WTC11 (cell line): ENCODE results near the gene TACC2. TPM values are rescaled to one million over a fixed set of nuclear protein-coding genes. Genes with fewer than 3 reads are reported as not detected.

Experiments
- ATAC-seq: fragments of 200-7000 bp; cut with Tn5 transposase; 2 replicates; pipeline ENCODE4 v1.10.0; 2021; ENCODE audit warnings: mild to moderate bottlenecking, moderate library complexity
- CTCF ChIA-PET: fragments of 300-600 bp; sonication (Branson Sonifier 250); formaldehyde crosslinking; loops from one replicate; lab custom pipeline; 2021; ENCODE audit warnings: antibody characterized with exemption; lab: Charles Lee
- POLR2A ChIA-PET: fragments of 350-600 bp; sonication (Branson Sonifier 250); formaldehyde crosslinking; loops from one replicate; lab custom pipeline; 2021; ENCODE audit warnings: antibody characterized with exemption; lab: Charles Lee
- DNase-seq: peaks from one replicate; pipeline ENCODE4 v3.0.0; 2021; ENCODE audit warnings: low spot score
- H3K27ac Mint-ChIP-seq: 2 replicates; pipeline ENCODE4 v1.8.0; 2021; ENCODE audit warnings: mixed read lengths
- H3K27me3 Mint-ChIP-seq: 2 replicates; pipeline ENCODE4 v1.8.0; 2021; ENCODE audit warnings: low read depth, mild to moderate bottlenecking, moderate library complexity, mixed read lengths
- H3K36me3 Mint-ChIP-seq: 2 replicates; pipeline ENCODE4 v1.8.0; 2021; ENCODE audit warnings: mixed read lengths
- H3K4me1 Mint-ChIP-seq: 2 replicates; pipeline ENCODE4 v1.8.0; 2022; ENCODE audit warnings: mixed read lengths
- H3K4me3 Mint-ChIP-seq: 2 replicates; pipeline ENCODE4 v1.8.0; 2021; ENCODE audit warnings: mild to moderate bottlenecking, moderate library complexity, mixed read lengths
- H3K9me3 Mint-ChIP-seq: 2 replicates; pipeline ENCODE4 v1.8.0; 2021; ENCODE audit warnings: mixed read lengths
- ATF6 ChIP-seq: sonication (generic); formaldehyde crosslinking; IDR thresholded peaks from 2 replicates; pipeline ENCODE4 v1.8.1; 2023; ENCODE audit warnings: mild to moderate bottlenecking, missing genetic modification reagents
- E2F5 ChIP-seq: sonication (generic); formaldehyde crosslinking; IDR thresholded peaks from 2 replicates; pipeline ENCODE4 v1.8.1; 2022; ENCODE audit warnings: mild to moderate bottlenecking, moderate library complexity, missing genetic modification reagents
- FOXJ3 ChIP-seq: sonication (generic); formaldehyde crosslinking; IDR thresholded peaks from 2 replicates; pipeline ENCODE4 v1.9.0; 2021; ENCODE audit warnings: missing genetic modification reagents, mild to moderate bottlenecking, borderline replicate concordance
- NR2C2 ChIP-seq: sonication (generic); formaldehyde crosslinking; IDR thresholded peaks from 2 replicates; pipeline ENCODE4 v1.8.0; 2022; ENCODE audit warnings: mild to moderate bottlenecking, missing genetic modification reagents
- SOX15 ChIP-seq: fragments of 250-450 bp; sonication (Bioruptor Pico); IDR thresholded peaks from 2 replicates; pipeline ENCODE4 v1.9.0; 2021; ENCODE audit warnings: mild to moderate bottlenecking
- TEAD1 ChIP-seq: sonication (generic); formaldehyde crosslinking; IDR thresholded peaks from 2 replicates; pipeline ENCODE4 v1.8.0; 2022; ENCODE audit warnings: mild to moderate bottlenecking, missing genetic modification reagents
- ZNF138 ChIP-seq: sonication (generic); formaldehyde crosslinking; conservative IDR thresholded peaks from 2 replicates; pipeline ENCODE4 v1.8.1; 2022; ENCODE audit warnings: mild to moderate bottlenecking, moderate library complexity, missing genetic modification reagents
- ZNF232 ChIP-seq: sonication (generic); formaldehyde crosslinking; IDR thresholded peaks from 2 replicates; pipeline ENCODE4 v1.8.0; 2022; ENCODE audit warnings: mild to moderate bottlenecking, missing genetic modification reagents
- ZNF281 ChIP-seq: sonication (generic); formaldehyde crosslinking; IDR thresholded peaks from 2 replicates; pipeline ENCODE4 v1.8.0; 2023; ENCODE audit warnings: mild to moderate bottlenecking, missing genetic modification reagents
- ZNF396 ChIP-seq: fragments of 250-450 bp; sonication (Bioruptor Pico); IDR thresholded peaks from 2 replicates; pipeline ENCODE4 v1.8.0; 2021; ENCODE audit warnings: mild to moderate bottlenecking, moderate library complexity, borderline replicate concordance
- ZSCAN18 ChIP-seq: fragments of 250-450 bp; sonication (Bioruptor Pico); IDR thresholded peaks from 2 replicates; pipeline ENCODE4 v2.1.2; 2022; ENCODE audit warnings: mild to moderate bottlenecking, moderate library complexity
- total RNA-seq: library from RNA; stranded (reverse); gene quantifications from 3 replicates; pipeline ENCODE4 v1.2.3, GENCODE V29; 2021
- TF ChIP-seq, protein P1 (sequence below): sonication (generic); formaldehyde crosslinking; IDR thresholded peaks from 2 replicates; pipeline ENCODE4 v1.8.0; 2022; ENCODE audit warnings: missing genetic modification reagents
- TF ChIP-seq, protein P2 (sequence below): sonication (generic); formaldehyde crosslinking; IDR thresholded peaks from 2 replicates; pipeline ENCODE4 v1.8.1; 2022; ENCODE audit warnings: low read depth, missing genetic modification reagents, borderline replicate concordance
- TF ChIP-seq, protein P3 (sequence below): sonication (generic); formaldehyde crosslinking; IDR thresholded peaks from 2 replicates; pipeline ENCODE4 v1.8.1; 2022; ENCODE audit warnings: low read depth, mild to moderate bottlenecking, moderate library complexity, missing genetic modification reagents, borderline replicate concordance
- TF ChIP-seq, protein P4 (sequence below): sonication (generic); formaldehyde crosslinking; conservative IDR thresholded peaks from 2 replicates; pipeline ENCODE4 v1.8.1; 2022; ENCODE audit warnings: mild to moderate bottlenecking, missing genetic modification reagents
- TF ChIP-seq, protein P5 (sequence below): sonication (generic); formaldehyde crosslinking; IDR thresholded peaks from 2 replicates; pipeline ENCODE4 v1.8.0; 2022; ENCODE audit warnings: mild to moderate bottlenecking, missing genetic modification reagents

The TACC2 gene
- total RNA-seq, 1 experiment from 2014 or later = 28.9 TPM

- H3K4me3 Mint-ChIP-seq = no peak overlapping the region
- POLR2A ChIA-PET = interaction anchor here (1.4 kb wide), 1 partner anchor 9 kb away, joined by 4 read pairs; no protein-coding TSS in a partner anchor
- CTCF ChIA-PET = interaction anchor here (0.8 to 1.6 kb wide), 3 partner anchors 9 to 116 kb away, joined by 3 to 5 read pairs (median 4); no protein-coding TSS in a partner anchor
- H3K27me3 Mint-ChIP-seq = peaks cover 8% of the 10 kb centered on the region; the same call in 1 of the 2 replicates
- DNase-seq (no peak), ATAC-seq (no peak)
- no peaks in the 10 kb centered on the region for H3K36me3 Mint-ChIP-seq
- H3K4me1 Mint-ChIP-seq = peaks cover 82% of the 10 kb centered on the region
- no peaks in the 10 kb centered on the region for H3K9me3 Mint-ChIP-seq
- H3K27ac Mint-ChIP-seq = no peak overlapping the region
- TF ChIP-seq SOX15 (CRISPR knock-in tag) = no peak
- TF ChIP-seq, protein P1, sequence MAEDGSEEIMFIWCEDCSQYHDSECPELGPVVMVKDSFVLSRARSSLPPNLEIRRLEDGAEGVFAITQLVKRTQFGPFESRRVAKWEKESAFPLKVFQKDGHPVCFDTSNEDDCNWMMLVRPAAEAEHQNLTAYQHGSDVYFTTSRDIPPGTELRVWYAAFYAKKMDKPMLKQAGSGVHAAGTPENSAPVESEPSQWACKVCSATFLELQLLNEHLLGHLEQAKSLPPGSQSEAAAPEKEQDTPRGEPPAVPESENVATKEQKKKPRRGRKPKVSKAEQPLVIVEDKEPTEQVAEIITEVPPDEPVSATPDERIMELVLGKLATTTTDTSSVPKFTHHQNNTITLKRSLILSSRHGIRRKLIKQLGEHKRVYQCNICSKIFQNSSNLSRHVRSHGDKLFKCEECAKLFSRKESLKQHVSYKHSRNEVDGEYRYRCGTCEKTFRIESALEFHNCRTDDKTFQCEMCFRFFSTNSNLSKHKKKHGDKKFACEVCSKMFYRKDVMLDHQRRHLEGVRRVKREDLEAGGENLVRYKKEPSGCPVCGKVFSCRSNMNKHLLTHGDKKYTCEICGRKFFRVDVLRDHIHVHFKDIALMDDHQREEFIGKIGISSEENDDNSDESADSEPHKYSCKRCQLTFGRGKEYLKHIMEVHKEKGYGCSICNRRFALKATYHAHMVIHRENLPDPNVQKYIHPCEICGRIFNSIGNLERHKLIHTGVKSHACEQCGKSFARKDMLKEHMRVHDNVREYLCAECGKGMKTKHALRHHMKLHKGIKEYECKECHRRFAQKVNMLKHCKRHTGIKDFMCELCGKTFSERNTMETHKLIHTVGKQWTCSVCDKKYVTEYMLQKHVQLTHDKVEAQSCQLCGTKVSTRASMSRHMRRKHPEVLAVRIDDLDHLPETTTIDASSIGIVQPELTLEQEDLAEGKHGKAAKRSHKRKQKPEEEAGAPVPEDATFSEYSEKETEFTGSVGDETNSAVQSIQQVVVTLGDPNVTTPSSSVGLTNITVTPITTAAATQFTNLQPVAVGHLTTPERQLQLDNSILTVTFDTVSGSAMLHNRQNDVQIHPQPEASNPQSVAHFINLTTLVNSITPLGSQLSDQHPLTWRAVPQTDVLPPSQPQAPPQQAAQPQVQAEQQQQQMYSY = no peak
- TF ChIP-seq E2F5 = no peak
Observed at GRCh38 chr10:122168101-122168500, 179.1 kb downstream of the TACC2 start.

DNA sequence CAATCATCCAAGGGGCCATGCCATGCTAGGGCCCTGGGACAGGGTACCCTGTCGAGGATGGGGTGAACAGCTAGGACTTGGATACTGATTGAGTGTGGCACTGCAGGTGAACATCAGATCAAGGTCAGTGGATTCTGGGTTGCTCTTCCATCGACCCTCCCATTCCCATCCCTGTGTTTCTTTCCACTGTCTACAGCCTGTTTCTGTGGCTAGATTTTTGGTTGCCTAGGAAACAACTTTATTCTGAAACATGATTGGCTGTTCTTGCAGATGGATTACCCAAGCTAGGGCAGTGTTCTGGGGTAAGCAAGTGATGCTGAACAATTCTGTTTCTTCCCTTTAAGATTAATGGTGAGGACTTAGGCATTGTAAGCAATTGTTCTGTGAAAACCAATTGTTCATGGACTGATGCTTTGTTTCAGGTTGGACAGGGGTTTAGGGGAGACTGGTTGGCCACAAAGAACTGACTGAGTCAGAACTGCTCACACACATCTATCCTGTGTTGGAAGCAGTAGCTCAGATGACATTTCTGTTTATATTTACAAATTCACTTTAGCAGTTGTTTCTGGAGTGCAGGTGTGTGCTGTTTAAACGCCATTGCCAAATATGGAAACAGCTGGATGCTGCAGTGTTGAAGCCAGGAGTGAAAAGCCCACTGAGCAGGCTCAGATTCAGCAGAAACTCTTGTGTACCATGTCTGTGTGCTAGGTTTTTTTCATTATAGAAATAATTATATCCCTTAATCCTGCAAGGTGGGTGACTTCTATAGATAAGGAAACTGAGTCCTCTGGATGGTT lies 179.8 kb downstream of the TACC2 start:
- H3K4me3 Mint-ChIP-seq = no peak overlapping the region
- DNase-seq = no peak
- H3K27me3 Mint-ChIP-seq = peaks cover 8% of the 10 kb centered on the region; the same call in 1 of the 2 replicates
- ATAC-seq = no peak
- H3K27ac Mint-ChIP-seq = peak overlapping the region; percentile 67; the same call in 1 of the 2 replicates
- peaks cover 86% of the 10 kb centered on the region for H3K4me1 Mint-ChIP-seq
- ChIA-PET POLR2A (interaction anchor here (1.4 kb wide), 1 partner anchor 8 kb away, joined by 4 read pairs; no protein-coding TSS in a partner anchor), CTCF (interaction anchor here (0.8 to 1.6 kb wide), 3 partner anchors 9 to 117 kb away, joined by 3 to 5 read pairs (median 4); no protein-coding TSS in a partner anchor)
- no peaks in the 10 kb centered on the region for H3K9me3 Mint-ChIP-seq
- no peaks in the 10 kb centered on the region for H3K36me3 Mint-ChIP-seq
- TF ChIP-seq NR2C2 = no peak
- no peak for TF ChIP-seq FOXJ3 (CRISPR knock-in tag)
- TF ChIP-seq ZNF396 (CRISPR knock-in tag) = no peak
- TF ChIP-seq, protein P2, sequence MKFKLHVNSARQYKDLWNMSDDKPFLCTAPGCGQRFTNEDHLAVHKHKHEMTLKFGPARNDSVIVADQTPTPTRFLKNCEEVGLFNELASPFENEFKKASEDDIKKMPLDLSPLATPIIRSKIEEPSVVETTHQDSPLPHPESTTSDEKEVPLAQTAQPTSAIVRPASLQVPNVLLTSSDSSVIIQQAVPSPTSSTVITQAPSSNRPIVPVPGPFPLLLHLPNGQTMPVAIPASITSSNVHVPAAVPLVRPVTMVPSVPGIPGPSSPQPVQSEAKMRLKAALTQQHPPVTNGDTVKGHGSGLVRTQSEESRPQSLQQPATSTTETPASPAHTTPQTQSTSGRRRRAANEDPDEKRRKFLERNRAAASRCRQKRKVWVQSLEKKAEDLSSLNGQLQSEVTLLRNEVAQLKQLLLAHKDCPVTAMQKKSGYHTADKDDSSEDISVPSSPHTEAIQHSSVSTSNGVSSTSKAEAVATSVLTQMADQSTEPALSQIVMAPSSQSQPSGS (CRISPR knock-in tag) = no peak
- no peak for TF ChIP-seq ZSCAN18 (CRISPR knock-in tag)
- TF ChIP-seq ZNF138 (CRISPR knock-in tag) = no peak
- TF ChIP-seq ZNF232 = no peak
- TF ChIP-seq TEAD1 (CRISPR knock-in tag) = no peak
- TF ChIP-seq ZNF281 (CRISPR knock-in tag) = no peak
- TF ChIP-seq, protein P3, sequence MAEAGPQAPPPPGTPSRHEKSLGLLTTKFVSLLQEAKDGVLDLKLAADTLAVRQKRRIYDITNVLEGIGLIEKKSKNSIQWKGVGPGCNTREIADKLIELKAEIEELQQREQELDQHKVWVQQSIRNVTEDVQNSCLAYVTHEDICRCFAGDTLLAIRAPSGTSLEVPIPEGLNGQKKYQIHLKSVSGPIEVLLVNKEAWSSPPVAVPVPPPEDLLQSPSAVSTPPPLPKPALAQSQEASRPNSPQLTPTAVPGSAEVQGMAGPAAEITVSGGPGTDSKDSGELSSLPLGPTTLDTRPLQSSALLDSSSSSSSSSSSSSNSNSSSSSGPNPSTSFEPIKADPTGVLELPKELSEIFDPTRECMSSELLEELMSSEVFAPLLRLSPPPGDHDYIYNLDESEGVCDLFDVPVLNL (CRISPR knock-in tag) = no peak
- TF ChIP-seq, protein P4, sequence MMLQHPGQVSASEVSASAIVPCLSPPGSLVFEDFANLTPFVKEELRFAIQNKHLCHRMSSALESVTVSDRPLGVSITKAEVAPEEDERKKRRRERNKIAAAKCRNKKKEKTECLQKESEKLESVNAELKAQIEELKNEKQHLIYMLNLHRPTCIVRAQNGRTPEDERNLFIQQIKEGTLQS (CRISPR knock-in tag) = no peak
- TF ChIP-seq, protein P5, sequence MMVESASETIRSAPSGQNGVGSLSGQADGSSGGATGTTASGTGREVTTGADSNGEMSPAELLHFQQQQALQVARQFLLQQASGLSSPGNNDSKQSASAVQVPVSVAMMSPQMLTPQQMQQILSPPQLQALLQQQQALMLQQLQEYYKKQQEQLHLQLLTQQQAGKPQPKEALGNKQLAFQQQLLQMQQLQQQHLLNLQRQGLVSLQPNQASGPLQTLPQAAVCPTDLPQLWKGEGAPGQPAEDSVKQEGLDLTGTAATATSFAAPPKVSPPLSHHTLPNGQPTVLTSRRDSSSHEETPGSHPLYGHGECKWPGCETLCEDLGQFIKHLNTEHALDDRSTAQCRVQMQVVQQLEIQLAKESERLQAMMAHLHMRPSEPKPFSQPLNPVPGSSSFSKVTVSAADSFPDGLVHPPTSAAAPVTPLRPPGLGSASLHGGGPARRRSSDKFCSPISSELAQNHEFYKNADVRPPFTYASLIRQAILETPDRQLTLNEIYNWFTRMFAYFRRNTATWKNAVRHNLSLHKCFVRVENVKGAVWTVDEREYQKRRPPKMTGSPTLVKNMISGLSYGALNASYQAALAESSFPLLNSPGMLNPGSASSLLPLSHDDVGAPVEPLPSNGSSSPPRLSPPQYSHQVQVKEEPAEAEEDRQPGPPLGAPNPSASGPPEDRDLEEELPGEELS = no peak
- TF ChIP-seq ATF6 (CRISPR knock-in tag) = no peak
